ENCODE measurements around the gene TMEM117.
"Not testable (repeated sequence)": the region's sequence is repeated elsewhere in the genome, so short reads cannot be mapped to it uniquely, and the experiment has no call there.

Gene TMEM117

DNA sequence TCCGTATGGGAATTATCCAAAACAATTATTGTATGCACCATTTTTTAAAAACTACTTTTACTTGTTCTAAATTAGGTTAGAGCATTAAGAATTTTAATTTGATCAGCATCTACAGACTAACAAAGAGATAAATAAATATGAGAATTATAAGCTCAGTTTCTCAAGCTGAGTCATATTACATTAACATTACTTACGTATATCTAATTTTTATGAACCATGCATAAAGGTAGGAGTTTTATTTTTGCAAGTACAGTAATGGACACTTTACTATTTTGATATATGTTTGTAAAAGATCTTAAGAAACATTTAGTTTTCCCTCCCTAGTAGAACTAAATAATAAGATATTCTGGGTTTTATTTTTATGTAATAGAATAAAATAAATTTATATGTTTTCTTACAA lies 410.1 kb downstream of the TMEM117 start:
- no peak for DNase-seq

DNA sequence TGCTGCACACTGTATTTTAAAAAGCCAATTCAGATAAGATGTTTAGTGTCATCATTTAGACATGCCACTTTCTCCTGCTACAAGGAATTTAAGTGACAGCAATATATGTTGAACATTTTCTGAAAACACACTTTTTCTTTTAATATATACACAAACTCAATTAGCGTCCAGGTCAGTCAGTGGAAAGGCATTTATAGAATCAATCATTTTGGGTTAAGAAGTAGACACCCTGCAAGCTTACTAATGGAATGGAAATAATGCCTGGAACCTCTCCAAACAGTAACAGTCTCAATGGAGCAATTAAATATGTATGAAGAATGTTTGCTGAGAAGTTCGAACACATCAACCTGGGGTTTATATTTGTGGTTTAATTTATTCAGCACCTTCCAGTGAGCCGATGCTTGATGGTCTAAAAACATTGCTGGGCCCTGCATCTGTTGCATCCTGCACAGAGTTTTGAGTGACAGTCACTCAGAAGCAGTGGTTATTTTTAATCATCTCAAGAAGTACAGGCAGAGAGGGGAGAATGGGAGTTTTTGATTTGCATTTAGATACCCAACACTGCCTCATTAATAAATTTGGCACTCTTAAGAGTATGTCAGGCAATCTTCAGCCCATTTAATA lies 410.7 kb downstream of the TMEM117 start:
- no peak for DNase-seq

DNA sequence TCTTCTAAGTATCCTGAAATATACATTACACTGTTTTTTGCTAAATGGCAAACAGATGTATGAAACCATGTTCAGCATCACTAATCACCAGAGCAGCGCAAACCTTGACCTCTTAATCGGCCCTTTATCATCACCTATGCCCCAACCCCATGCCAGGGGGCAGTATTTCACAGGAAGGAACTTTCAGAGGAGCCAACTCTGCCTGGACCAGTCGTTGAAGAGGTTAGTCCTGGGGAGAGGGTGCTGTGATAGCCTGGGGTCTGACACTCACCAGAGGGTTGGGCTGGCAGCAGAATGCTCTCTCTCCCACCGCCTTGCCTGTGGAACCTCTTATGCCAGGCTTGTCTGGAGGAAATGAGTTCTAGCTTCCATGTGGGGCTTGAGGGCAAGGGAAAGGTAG lies 411.7 kb downstream of the TMEM117 start:
- no peak for DNase-seq

DNA sequence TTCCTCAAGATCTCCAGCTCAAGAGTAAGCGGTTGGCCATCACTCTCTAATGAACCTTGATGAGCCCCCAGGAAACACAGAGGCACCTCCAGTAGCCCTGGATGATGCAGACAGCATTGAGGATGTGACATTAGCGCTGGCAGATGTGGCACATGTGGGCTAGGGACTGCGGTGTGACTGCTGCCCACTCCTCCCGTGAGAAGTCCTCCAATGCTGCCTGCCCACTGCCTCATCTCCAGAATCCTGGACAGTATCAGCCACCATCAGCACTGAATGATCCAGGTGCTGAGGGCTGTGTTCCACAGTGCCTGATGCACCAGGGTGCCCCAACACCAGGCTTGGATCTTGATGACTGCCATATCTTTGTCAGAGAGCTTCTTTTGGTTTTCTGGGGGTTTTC lies 412.6 kb downstream of the TMEM117 start:
- DNase-seq: no peak

- not testable (repeated sequence) for DNase-seq
Measured at GRCh38 chr12:44250440-44250839, 414.6 kb downstream of the TMEM117 start.

- DNase-seq: no peak
Measured at GRCh38 chr12:44253338-44253856, 417.5 kb downstream of the TMEM117 start.

DNA sequence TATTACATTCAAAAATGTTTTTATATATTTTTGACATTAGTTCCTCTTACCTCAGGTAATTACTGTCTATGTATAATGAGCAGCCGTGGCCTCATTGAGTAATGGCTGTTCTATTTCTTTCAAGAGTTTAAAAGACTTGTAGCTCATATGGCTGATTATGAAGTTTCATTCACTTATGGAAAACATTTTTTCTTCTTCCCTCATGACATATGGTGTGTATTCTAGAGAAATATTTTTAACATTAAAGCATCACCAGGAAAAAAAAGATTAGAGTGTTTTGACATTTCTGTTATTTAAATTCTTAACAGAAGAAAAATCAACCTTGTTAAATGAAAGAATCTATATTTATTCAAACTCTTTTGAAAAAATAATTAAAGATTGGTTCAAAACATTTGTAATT lies 422.4 kb downstream of the TMEM117 start:
- DNase-seq: no peak

DNA sequence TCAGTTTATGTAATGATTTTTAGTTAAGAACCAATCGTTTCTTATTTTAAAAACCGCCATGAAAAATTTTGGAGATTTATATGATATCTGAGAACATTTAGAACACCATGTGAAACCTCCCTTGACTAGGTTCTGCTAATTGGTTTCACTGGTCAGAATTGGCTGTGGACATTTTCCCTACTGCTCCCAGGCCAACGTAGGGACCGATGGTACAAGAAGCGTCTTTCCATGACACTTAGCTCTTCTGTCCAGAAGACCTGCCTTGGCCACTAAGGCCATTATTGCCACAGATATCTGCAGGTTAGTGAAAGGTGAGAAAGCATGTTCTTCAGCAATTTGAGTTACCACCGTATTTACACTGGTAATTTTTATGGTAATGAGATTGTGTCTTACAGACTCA lies 424.0 kb downstream of the TMEM117 start:
- no peak for DNase-seq

GRCh38 chr12:44260581-44260980 lies 424.7 kb downstream of the TMEM117 start:
- DNase-seq: no peak

DNA sequence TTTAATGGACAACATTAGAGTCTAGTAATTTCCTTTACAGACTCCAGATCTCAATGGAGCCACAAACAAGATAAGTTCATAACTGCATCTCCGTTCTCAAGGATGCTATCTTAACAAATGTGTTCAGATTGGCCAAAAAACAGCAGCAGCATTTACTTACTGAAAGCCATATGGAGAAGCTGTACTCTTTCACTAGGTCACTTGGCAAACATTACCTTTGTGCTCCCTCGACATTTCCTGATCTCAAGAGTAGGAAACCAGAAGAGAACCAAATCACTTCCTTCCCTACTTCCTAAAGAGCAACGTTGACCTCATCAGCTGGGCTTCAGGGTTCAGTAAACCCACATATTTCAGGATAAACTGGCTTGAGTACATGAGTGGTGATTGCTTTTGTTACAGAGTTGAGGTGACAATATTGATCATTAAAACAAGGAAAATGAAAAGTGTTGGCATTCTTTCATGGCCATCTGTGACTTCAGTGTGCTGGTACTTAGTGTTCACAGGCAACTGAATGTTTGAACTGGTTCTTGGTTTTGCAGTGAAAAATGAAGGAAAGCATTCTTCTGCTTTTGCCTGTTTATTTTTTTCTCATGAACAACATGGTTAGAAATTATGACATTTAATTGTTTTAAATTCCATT lies 449.6 kb downstream of the TMEM117 start:
- no peak for DNase-seq

- no peak for DNase-seq
Measured at GRCh38 chr12:44286336-44286735, 450.5 kb downstream of the TMEM117 start.

- DNase-seq: no peak
Measured at GRCh38 chr12:44286821-44287505, 451.1 kb downstream of the TMEM117 start.

DNA sequence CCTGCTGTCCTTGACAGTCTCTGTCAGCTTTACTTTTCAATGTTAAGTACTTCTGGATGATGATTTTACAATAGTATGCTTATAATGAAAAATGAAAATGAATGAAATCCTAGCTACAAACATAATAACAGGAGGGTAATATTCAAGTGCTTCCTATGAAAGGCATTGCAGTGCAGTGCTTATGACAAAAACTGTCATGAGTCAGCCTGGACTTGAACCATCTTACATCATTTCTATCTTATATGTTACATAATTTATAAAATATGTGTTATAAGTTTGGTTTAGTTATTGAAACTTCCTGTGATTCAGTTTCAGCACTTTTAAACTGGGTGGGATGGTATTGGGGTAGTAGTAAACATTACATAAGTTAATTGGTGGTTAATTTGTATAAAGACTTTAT lies 451.7 kb downstream of the TMEM117 start:
- DNase-seq: no peak

DNA sequence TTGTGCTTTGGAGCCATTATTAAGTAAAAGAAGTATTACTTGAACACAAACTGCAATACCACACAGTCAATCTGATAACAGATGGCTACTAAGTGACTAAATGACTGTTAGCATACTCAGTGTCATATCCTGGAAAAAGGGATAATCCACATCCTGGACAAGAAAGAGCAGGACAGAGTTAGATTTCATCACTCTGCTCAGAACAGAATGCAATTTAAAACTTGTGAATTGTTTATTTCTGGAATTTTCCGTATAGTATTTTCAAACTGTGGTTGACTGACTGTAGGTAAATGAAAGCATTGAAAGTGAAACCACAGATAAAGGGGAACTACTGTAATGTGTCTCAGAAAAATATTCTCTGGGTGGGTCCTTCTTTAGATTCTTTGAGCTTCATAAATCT lies 458.8 kb downstream of the TMEM117 start:
- DNase-seq: no peak

DNA sequence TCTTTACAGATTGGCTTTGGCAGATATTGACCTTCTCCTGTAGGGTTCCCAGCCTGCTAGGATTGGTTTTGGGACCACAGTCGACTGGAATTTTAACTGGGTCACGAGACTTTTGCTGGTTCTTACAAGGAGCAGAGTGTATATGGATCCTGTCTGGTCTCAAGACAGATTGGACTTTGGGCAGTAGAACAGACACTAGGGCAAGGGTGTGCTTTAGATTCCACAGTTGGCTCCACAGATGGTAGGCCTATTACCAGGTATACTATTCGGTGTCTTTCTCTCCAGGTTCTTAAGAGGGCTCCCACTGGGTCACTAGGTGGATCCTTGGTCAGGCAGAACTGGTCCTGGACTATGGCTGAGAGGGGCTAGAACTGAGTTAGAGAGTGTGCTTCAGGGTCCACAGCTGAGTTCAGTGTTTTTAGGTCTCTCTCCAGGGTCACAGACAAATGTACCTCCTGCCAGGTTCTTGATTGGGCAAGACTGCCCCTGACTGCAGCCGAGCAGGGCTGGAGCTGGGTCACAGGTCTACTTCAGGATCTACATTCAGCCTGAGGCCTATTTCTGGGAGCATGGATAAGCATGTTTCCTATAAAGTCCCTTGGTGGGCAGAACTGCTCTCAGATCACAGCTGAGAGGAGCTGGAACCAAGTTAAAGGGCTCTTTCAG lies 460.2 kb downstream of the TMEM117 start:
- DNase-seq: no peak

DNA sequence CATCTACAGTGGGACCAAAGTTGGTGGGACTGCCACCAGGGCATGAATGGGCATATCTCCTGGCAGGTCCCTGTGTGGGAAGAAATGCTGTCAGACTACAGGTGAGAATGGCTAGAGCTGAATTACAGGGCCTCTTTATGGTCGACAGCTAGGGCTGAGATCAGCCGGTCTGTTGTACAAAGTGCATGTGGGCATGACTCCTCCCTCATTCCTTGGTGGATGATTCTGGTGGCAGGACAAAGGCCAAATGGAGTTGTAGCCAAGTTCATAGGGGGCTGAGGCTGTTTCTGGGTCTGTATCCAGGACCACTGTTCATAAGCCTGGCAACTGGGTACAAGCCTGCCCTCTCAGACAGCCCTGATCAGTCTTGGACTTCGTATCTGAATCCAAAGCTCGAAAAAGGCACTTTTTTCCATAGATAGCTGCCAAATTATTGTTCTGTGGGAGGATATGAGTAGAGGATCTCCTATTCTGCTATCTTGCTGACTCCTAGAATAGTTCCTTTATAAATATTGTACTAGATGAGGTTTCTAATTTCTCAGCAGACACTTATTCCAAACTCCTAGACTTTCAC lies 460.8 kb downstream of the TMEM117 start:
- no peak for DNase-seq

DNA sequence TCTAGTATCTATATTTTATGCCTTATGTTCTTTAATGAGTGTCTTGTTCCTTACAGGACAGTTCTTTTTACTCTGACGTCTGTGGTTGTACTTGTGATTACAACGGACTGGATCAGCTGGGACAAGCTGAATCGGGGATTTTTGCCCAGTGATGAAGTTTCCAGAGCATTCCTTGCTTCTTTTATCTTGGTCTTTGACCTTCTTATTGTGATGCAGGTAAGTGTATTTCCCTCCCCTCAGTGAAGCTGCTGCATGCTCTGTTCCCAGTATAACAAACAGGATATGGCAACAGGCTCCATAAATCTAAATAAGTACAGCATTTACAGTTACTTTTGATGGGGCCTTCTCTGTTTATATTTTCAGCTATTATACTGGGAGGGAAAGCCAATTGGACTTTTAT lies 463.6 kb downstream of the TMEM117 start:
- no peak for DNase-seq

DNA sequence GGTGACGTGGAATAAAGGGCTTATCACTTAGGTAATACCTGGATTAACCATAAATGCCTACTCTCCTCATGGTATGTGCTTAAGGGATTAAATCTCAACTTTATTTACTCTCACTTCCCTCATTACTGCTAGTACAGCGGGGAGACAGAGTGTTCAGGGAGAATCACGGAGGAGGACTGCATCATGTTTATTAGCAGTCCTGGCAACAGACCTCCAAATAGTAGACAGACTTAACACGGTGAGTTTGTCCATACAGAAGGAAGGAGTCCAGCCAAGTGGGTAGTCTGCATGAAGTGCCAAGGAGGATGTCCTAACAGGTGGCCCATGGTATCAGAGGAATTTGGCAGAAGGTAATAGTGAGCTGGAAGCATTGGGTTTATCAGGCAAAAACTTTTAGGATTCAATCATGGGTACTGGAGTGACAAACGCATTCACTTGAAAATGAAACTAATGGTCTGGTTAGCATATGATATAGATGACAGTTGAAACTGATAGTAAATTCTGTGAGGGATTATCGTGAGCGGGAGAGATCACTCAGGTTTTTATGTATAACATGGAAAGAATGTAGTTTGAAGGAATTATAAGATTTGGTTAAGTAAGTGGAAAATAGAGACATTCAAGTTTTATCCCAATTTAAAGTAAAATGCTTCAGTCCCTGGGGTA lies 471.8 kb downstream of the TMEM117 start:
- no peak for DNase-seq

- no peak for DNase-seq
Measured at GRCh38 chr12:44313188-44313587, 477.3 kb downstream of the TMEM117 start.

DNA sequence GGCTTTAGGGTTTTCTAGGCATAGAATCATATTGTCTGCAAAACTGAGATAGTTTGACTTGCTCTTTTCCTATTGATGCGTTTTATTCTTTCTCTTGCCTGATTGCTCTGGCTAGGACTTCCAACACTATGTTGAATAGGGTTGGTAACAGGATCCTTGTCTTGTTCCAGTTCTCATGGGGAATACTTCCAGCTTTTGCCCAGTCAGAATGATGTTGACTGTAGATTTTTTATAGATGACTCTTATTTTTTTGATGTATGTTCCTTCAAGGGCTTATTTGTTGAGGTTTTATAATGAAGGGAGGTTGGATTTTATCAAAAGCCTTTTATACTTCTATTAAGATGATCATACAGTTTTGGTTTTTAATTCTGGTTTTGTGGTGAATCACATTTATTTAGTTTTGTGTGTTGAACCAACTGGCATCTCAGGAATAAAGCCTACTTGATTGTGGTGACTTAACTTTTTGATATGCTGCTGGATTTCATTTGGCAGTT lies 478.2 kb downstream of the TMEM117 start:
- DNase-seq: no peak

DNA sequence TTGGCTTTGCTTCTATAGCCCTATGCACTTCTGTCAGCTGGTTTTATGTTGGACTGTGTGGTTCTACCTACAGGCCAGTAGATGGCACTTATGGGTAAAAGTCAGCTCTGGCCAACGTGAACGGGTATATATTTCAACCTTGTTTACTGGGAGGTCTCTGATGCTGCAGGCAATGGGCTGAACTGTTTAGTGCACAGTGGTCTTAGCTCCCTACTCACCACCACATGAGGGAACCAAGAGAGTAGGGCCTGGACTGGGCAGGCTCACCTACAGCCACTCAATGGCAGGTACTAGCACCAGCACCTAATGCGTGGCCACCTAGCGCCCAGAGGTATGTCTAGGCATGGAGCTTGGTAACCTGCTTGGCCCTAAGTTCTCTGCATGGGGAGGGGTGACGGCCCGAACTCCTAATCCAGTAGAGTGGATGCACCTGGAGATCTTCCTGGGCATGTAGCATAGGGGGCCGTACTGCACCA lies 481.8 kb downstream of the TMEM117 start:
- no peak for DNase-seq

DNA sequence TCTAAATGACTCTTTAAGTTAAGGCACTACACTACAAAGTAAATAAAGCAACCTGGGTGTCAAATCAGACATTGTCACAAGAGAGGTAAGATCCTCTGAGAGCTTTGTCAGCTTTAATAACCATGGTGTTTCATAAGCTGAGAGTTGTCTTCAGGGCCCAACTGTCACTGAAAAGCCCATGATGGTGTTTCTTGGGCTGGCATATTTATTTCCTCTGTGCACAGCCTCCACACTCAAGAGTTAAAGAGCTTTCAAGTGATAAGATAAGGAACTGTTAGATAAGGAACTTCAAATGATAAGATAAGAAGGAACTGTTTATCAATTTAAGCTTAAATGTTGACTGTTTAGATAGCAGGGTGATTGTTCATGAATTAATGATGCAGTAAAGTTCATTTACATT lies 495.4 kb downstream of the TMEM117 start:
- DNase-seq: no peak

All from NCI-H187 treated with DMSO at 0.1 percent for 48 hours (cell line).